ENCODE data around the gene TXLNB.

TXLNB gene
- 0.31 to 2.0 reads per million in 2 donors for total RNA-seq

DNA sequence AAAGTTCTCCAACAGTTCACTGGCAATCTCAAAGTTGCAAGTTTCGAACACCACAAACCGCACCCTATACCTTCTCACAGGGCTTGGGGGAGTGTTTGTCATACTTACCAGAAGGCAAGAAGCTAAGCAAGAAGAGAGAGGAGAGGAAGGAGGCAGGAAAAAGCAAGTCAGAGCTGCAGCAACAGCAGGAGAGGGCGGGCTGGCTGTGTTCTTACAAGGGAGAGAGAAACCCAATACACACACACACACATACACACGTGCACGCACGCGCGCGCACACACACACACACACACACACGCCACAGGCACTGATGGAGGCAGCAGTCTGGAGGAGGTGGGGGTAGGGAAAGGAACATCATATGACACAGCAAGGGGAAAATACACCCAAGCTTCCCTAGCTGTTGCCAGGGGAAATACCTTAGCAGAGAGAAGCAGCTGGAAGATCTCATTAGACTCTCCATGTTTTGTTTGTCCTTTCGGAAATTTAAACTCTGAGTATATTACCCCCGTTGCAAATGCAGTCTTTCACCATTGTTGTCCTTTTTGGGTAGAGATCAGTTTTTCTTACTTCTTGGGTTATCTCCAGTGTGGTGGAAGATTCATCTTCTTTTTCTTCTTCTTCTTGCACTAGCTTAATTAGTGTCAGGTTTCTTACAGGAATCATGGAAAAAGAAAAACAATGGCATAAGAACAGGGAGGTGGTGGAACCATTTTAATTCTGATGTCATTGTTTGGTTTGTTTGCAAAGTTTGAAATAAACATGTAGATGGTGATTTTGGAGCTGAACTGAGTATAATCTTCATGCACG, at the start of gene TXLNB:
TXLNB (minus strand) TSS at position 186 of the 807 bp plus-strand sequence. CDS start 3,099 bp downstream, outside the sequence.
- DNase-seq = peak; percentile 23 to 99 (median 73)

DNA sequence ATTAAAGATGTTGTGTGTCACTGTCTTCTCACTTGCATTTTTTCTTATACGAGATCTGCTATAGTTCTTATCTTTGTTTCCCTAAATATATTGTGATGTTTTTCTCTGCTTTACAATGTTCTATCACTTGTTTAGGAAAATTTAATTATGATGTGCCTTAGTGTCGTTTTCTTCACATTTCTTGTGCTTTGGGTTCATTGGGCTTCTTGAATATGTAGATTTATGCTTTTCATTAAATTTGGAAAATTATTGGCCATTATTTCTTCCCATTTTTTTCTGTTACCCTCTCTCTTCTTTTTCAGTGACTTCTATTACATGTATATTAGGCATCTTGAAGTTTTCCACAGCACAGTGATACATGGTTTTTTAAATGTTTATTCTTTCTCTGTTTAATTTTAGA, 49.3 kb upstream of the TXLNB start:
- DNase-seq = no peak

DNA sequence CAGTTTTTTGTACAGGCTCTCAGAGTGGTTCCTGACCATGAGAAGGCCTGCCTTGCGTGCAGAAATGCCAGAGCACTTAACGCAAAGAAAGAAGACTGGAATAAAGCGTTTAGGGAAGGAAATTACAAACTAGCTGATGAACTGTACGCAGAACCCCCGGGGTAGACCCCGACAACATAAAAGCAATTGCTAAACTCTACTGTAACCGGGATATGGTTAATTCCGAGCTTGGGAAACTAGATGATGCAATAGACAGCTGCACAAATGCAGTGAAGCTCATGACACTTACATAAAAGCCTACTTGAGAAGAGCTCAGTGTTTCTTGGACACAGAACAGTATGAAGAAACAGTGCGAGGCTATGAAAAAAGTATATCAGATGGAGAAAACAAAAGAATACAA, 47.0 kb upstream of the TXLNB start:
- DNase-seq = no peak

DNA sequence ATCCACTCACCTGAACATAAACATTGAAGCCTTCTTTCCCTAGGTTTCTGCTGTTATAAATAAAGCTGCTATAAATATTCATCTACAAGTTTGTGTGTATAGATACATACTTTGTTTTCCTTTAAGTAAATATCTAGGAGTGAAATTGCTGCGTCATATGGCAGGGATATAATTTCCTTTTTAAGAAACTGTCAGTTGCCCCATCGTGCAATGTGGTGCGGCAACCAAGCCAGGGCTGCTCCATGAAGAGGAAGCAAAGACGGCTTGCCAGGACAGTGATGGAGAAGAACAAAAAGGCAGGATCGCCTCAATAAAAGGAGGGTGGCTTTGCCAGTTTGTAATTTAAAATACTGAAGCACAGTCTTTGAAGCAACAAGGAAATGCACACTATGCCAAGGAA, 46.0 kb upstream of the TXLNB start:
- no peak for DNase-seq

DNA sequence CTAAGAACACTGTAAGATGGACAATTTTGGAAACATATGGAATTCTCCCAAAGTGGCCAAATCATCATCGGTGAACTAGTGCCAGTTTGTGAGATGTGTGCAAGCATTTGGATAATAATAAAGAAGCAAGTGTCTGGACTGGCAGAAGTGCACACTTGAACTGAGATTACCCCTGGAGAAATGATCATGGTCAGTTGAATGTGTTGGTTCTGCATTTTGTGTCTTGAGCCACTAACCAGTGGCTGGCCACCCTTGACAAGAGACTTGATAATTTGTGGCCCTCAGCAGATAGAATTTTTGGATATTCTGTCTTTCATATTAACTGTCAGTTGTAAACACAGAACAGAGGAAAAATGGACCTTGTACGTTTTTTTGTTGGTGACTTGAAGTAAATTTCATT, 45.2 kb upstream of the TXLNB start:
- no peak for DNase-seq

DNA sequence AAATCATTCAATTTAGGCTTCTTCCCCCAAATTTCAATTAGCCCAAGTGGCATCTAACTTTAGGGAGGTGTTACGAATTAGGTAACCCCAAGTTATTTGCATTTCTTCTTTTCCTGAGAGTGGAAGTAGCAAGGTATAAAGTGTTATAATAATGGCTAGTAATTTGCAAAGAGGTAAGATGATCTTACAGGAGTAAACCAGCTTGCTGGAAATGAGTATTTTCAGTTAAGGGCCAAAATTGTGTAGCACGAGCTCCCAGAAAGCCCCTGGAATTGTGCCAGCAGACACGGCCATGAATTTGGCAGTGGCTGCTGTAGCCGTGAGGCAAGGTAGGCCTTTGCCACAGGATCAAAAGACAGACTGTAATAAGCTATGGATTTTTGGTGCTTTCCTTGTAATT, 44.7 kb upstream of the TXLNB start:
- no peak for DNase-seq

DNA sequence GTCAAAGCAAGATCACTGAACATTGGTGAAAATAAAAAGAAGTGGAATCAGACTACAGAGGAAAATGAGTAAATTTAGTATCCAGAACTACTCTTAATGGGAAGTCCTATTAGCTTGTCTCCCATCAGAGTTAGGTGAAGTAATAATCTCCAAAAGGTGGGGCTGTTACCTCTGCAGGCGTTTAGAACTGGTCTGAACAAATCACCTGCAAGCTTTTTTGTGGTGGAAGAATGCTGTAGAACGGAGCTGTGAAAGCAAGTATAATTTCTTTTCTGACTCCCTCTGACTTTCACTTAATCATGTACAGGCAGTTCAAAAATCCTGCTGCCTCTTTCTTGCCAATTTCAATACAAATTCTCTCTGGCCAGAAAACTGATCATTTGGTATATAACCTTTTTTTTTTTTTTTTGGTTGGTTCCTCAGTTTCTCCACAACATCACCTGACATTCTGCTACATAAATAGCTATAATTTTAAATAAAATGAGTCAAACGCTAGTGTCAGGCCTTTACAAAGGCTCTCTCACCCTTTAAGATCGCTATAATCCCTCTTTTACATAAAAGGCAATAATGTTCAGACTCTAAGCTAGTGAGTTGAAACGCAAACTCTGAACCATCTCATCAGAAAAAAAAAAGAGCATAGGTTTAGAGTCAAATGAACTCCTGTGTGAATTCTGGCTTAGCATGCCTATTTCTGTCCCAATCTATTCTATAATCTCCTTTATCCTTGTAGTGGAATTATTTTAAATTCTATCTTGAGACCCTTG, 43.8 kb upstream of the TXLNB start:
- DNase-seq = no peak

DNA sequence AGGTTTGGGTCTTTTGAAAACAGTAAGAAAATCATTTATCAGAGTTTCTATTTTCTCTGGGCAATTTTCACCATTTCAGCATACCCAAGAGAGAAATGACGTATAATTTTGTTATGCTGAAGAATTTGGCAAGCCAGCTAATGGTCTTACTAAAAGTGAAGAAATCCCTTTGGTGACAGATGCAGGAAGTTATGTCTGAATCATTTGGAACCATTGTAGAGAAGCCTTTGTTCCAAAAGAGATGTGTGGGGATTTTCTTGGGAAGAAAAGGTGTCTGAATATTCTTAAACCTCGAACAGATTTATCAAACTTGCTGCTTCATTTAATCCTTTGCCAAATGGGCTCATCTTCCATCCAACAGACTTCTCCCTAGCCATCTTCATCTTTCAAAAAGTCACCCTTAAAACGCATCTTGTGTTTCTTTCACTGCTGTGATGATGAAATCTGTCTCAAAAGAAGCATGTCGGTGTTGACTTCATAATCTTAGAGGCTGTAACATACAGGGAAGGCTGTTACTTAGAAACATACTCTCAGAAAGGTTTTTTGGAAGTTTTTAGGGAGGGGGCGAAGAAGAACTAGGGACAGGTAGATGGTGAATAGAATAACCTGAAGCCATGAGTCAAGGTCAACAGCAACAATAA, 43.1 kb upstream of the TXLNB start:
- DNase-seq = no peak

DNA sequence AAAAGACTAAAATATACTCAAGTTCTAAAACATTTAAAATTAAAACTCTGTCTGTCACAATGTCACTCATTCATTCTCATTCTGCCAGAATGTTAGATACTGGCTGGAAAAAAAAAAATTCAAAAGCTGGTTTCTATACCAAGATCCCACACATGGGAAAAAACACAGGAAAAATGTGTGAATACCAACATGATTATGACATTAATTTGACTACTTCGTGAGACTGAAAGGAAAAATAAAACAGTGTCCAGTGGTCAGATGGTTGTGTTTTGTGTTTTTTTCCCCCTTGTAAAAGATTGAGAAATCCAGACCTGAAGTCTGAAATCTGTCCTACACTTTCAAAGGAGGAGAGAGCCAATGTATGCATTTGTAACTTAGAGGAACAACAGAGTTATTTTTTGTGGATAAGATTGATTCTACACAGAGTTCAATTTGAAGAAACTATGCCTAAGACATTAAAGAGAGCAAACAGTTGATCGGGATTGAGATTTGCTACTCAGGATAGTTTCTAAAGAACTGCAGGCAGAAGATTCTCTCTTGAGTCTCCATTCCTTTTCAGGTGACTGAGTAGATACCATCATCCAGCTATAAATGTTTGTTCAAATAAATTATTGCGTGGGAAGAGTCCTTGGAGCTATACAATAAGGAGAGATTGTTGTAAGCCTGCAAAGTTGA, 39.2 kb upstream of the TXLNB start:
- DNase-seq = no peak

DNA sequence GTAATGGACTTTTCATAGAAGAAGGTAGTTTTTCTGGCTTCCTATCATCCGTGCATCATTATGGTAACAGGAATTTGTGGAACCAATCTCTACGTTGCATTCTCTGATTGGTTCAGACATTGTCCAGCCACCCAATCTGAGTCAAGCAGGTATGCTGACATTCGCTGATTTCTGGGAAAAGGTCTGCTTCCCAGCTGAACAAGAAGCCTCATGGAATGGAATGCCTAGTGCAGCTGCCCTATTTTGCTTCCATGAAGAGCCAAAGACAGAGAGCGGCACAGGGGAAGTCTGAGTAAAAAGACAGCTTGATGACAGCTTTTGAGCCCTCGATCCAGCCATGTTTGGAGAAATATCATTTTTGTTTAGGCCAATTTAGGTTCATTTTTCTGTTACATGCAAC, 38.5 kb upstream of the TXLNB start:
- no peak for DNase-seq

DNA sequence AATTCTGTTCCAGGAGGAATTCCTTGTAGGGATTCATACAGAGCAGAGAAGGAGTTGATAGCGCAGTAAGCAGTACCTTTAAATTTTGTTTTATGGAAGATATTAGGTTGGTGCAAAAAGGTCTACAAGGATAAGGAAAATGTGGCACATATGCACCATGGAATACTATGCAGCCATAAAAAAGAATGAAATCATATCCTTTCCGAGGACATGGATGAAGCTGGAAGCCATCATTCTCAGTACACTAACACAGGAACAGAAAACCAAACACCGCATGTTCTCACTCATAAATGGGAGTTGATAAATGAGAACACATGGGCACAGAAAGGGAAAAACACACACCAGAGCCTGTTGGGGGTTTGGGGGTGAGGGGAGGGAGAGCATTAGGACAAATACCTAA, 37.4 kb upstream of the TXLNB start:
- no peak for DNase-seq

DNA sequence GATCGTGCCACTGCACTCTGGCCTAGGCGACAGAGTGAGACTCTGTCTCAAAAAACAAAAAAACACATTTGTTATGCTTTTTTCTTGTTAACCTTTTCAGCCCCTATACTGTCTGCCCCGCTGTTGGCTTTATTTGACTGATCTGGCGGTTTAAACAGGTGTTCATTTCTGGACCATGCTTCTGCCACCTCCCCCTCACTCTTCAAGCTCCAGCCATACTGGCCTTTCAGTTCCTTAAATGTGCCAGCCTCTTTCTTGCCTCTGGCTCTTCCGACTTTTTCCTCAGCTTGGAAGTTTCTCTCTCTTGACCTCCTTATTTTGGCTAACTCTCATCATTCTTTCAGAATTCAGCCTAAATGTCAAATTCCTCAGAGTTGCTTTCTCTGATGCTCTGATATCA, 35.2 kb upstream of the TXLNB start:
- no peak for DNase-seq

DNA sequence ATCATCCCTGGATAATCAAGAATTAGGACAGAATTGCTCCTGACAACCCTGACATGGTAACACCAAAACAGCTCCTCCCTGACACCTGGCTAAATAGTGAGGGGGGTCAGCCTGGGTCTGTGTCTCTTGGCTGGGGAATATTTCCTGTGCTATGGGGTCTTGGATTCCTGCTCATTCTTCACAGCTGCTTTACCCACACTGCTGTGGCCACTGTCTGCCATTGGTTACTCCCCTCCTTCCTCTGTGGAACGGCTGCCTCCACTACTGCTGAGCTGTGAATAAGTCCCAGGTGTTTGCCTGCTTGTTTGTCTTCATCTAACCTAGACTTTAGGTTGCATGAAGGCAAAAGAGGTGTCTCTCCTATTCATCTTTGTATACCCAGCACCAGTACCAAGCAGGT, 33.9 kb upstream of the TXLNB start:
- no peak for DNase-seq

DNA sequence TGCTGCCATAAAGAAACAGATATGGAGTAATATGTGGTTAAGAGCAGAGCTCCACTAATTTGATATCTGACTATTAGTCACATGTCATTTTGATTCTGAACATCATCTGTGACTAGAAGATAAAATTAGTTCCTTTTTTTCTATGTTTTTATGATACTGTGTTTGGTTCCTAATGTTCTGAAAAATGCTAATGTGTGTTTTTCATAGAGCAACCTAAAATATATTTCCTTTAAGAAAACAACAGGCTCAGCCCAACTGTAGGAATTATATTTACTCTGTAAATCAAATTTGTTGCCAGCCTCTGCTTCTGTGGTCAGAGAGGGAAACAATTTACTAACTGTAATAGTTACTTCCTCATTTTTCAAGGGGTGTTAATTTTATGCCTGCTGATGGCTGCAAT, 33.3 kb upstream of the TXLNB start:
- DNase-seq = no peak

DNA sequence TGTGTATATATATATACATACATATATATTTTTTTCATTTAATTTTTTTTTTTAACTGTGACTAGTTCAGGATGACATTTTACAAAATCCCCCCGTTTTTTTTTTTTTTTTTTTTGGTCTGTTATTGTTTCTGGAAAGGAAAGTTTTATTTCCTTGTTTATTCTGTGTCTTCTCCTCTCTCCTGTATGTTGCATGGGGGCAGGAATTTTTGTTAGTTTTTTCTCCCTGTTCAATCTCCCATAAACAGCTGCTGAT, 32.4 kb upstream of the TXLNB start:
- DNase-seq = no peak

DNA sequence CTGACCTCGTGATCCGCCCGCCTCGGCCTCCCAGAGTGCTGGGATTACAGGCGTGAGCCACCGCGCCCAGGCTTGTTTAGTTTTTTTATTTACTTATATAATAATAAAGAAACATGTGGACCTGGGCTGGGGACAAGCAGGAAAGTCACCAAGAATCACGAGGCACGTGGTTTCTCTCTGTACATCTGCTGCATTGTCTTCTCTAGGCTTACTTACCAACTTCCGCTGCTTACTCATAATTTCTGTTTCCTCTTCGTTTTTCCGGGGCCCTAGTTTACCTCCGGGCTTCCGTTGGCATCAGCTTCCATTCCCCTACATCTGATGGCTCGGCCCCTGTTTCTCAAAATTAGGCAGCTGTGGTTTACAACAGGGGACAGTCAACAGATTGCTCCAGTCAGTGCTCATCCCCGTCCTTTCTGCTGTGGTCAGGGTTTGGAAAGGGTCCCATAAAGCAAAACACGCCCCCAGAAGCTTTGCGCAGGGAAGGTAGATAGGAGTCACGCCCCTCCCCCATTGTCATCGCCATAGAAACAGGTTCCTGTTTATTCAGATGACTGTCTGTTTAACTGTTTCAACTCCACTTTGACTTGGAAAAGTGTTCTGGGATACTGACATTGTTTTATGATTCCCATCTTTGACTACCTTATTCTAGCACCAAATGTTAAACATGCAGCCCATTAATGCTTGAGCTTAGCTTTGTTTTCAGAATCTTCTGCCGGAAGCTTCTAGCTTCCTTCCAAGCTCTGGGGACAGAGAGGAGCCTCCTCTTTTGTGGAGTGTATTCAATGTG, 31.9 kb upstream of the TXLNB start:
- peak; percentile 12 to 96 (median 64) for DNase-seq

DNA sequence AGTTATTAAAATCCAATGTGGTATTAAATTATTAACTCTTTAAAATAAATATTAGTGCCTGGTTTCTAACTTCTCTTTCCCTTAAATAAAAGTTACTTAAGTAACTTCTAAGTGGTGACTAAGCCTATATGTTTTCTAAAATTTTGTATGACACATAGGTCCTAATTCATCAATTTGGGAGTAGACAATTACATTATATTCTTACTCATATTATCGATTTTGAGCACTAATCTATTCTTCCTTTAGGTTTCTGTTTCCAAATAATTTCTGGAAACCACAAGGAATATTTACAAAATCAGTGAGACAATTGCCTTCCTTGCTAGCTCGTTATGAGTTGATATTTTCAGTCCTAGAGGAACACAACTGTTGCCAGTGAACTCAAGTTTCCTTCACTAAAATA, 28.3 kb upstream of the TXLNB start:
- DNase-seq = no peak

DNA sequence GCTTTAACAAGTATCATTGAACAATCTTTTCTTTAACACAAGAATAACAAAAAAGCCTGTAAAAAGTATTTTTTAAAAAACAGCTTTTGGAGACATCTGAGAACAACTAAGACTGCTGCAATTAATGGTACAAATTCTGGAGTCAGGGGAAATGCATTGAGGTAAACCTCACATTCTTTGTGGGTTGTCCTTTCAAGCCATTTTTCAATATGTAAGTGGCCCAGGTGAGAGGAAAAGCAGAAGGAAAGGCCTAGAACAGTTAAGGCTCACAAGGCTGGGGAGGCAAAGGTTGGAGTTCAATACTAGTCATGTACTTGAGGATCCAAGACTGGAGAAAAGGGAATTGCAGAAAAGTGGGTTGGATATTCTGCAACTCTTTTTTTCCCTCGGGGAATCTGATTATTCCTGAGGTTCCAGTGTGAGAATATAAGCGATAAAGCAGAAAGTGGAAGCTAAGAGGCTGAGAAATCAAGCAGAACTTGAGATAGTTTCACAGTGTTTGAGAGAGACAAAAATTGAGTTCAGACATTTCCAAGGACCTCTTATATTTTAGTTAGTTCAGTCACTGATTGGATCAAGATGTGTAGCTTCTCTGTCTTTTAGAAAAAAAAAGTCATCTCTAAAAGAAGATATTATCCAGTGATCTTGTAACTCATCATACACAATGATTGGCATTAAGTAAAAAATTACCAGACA, 25.0 kb upstream of the TXLNB start:
- DNase-seq = no peak

DNA sequence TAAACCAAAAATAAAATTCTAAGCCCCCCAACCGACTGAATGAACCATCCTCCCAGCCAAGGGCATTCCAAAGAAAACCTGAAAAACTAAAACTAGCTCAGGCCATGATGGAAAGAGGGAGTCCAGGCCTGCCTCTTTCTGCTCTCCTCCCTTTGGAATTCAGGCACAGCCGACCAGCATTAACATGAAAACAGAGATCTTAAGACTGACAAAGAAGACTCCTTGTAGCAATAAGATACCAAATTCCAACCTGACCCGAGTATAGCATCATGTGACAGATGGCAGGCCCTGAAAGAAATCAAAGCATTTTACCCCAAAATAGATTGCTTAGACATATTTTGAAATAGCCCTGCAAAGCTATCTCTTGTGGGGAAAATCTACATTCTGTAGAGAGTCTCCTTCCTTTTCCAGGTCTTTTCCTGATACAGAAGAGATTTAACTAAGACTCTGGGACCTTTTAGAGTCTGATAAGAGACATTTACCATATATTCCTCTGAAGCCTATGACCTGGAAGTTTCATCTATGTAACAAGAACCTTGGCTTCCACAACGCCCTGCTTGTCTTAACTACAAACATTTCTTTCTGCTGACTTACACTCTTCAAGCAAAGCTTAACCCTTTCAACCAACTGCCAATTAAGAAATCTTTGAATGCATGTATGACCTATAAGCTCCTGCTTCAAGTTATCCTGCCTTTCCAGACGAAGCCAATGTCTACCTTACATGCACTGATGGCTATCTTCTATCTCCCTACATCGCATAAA, 22.2 kb upstream of the TXLNB start:
- DNase-seq = no peak

DNA sequence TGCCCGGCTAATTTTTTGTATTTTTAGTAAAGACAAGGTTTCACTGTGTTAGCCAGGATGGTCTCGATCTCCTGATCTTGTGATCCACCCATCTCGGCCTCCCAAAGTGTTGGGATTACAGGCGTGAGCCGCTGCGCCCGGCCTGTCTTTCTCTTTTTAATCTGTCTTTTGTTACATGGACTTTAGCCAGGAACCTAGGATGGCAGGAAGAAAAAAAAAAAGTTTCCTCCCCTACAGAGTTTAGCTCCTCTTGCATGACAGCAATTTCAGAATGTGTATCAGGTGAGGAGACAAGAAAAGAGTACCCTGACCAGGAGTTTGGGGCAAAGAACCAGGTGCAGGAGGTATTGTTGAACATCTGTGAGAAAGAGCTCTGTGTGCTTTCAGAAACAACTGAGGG, 21.4 kb upstream of the TXLNB start:
- DNase-seq = no peak

DNA sequence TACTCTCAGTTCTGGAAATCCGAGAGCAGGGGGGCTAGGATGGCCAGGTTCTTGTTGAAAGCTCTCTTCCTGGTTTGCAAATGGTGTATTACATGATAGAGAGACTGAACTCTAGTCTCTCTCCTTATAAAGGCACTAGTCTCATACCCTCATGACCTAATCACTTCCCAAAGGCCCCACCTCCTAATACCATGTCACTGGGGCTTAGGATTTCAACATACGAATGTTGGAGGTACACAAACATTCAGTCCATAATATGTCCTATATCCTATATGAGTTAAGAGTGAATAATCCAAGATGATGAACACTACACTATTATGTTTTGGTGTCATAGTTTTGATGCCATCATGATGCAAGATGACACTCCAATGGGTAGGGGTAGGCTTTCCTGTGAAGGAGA, 20.0 kb upstream of the TXLNB start:
- no peak for DNase-seq

All from T-helper 2 cell (primary cell).